Right atrium auricular region (tissue), 2 donors: ENCODE results near the gene BLTP2. TPM values are rescaled to one million over a fixed set of nuclear protein-coding genes. Genes with fewer than 3 reads are reported as not detected.

Source experiments
- DNase-seq: peaks from one replicate; pipeline ENCODE4 v3.0.0-alpha.2; 2019; ENCODE audit warnings: low spot score
- H3K27ac ChIP-seq, 2 donors: fragments of 200-600 bp; sonication (generic); 1 replicate in 1 of 2; 2 replicates in 1 of 2; pipeline ENCODE4 v1.5.1; 2016 to 2019
- H3K27me3 ChIP-seq, 2 donors: fragments of 200-600 bp; sonication (generic); one replicate each; pipeline versions ENCODE4 v1.5.1 to v1.6.0; 2017 to 2019
- H3K36me3 ChIP-seq: fragments of 200-600 bp; sonication (generic); one replicate; pipeline ENCODE4 v1.5.1; 2016
- H3K4me1 ChIP-seq, 2 donors: fragments of 200-600 bp; sonication (generic); one replicate each; pipeline versions ENCODE4 v1.5.1 to v1.6.0; 2017 to 2019
- H3K4me3 ChIP-seq, 2 donors: fragments of 200-600 bp; sonication (generic); 1 replicate in 1 of 2; 2 replicates in 1 of 2; pipeline ENCODE4 v1.5.1; 2017 to 2019; ENCODE audit warnings: mild to moderate bottlenecking in 1 of 2, moderate library complexity in 1 of 2
- H3K9me3 ChIP-seq, 2 donors: fragments of 200-600 bp; sonication (generic); one replicate each; pipeline ENCODE4 v1.5.1; 2019
- CTCF ChIP-seq, 2 donors: fragments of 200-600 bp; sonication (generic); IDR thresholded peaks; one replicate each; pipeline ENCODE4 v1.5.1; 2019; ENCODE audit warnings: antibody characterized with exemption in 2 of 2
- total RNA-seq, 2 donors: library from RNA; depleted of rRNA; stranded (reverse); fragments of >200 nt; gene quantifications; one replicate each; pipeline ENCODE4 v1.1.0, GENCODE V29; 2016

Gene BLTP2
- total RNA-seq, 2 donors from 2014 or later: 62.5 to 70.3 TPM

GRCh38 chr17:28685366-28685765, 40.4 kb upstream of the BLTP2 start:
- H3K9me3 ChIP-seq: no peaks in the 10 kb centered on the region
- no peak overlapping the region for H3K27ac ChIP-seq
- no peaks in the 10 kb centered on the region for H3K4me1 ChIP-seq
- peaks cover 99% of the 10 kb centered on the region for H3K36me3 ChIP-seq
- DNase-seq: no peak
- H3K4me3 ChIP-seq: no peak overlapping the region
- no peak for TF ChIP-seq CTCF (IDR thresholded peaks at IDR 0.05)
- H3K27me3 ChIP-seq: no peaks in the 10 kb centered on the region

GRCh38 chr17:28684963-28685362, 40.0 kb upstream of the BLTP2 start:
- Histone ChIP-seq H3K4me1 (no peaks in the 10 kb centered on the region), H3K9me3 (no peaks in the 10 kb centered on the region), H3K27me3 (no peaks in the 10 kb centered on the region), H3K27ac (no peak overlapping the region), H3K4me3 (no peak overlapping the region), H3K36me3 (peaks cover 99% of the 10 kb centered on the region)
- no peak for DNase-seq
- TF ChIP-seq CTCF (IDR thresholded peaks at IDR 0.05): peak in 1 of 2 donors; percentile 39

- Histone ChIP-seq H3K27ac (no peak overlapping the region), H3K27me3 (no peaks in the 10 kb centered on the region), H3K9me3 (no peaks in the 10 kb centered on the region), H3K4me3 (no peak overlapping the region), H3K36me3 (peaks cover 99% of the 10 kb centered on the region), H3K4me1 (no peaks in the 10 kb centered on the region)
- TF ChIP-seq CTCF (IDR thresholded peaks at IDR 0.05): no peak
- DNase-seq: no peak
These were observed 37.7 kb upstream of the BLTP2 start for GRCh38 chr17:28682655-28683054.

- Histone ChIP-seq H3K9me3 (no peaks in the 10 kb centered on the region), H3K27me3 (no peaks in the 10 kb centered on the region), H3K36me3 (peaks cover 99% of the 10 kb centered on the region), H3K4me3 (no peak overlapping the region), H3K27ac (no peak overlapping the region), H3K4me1 (no peaks in the 10 kb centered on the region)
- no peak for DNase-seq
- TF ChIP-seq CTCF (IDR thresholded peaks at IDR 0.05): no peak
These were observed 31.0 kb upstream of the BLTP2 start for GRCh38 chr17:28675980-28676379.

GRCh38 chr17:28675490-28675889, 30.5 kb upstream of the BLTP2 start:
- no peaks in the 10 kb centered on the region for H3K27me3 ChIP-seq
- H3K4me3 ChIP-seq: no peak overlapping the region
- H3K9me3 ChIP-seq: no peaks in the 10 kb centered on the region
- H3K36me3 ChIP-seq: peaks cover 100% of the 10 kb centered on the region
- no peak overlapping the region for H3K27ac ChIP-seq
- no peak for DNase-seq
- no peaks in the 10 kb centered on the region for H3K4me1 ChIP-seq
- TF ChIP-seq CTCF (IDR thresholded peaks at IDR 0.05): no peak

GRCh38 chr17:28669918-28670317, 25.0 kb upstream of the BLTP2 start:
- DNase-seq: no peak
- TF ChIP-seq CTCF (IDR thresholded peaks at IDR 0.05): no peak
- H3K27me3 ChIP-seq: no peaks in the 10 kb centered on the region
- H3K27ac ChIP-seq: no peak overlapping the region
- peaks cover 62% of the 10 kb centered on the region for H3K36me3 ChIP-seq
- H3K4me1 ChIP-seq: no peaks in the 10 kb centered on the region
- no peak overlapping the region for H3K4me3 ChIP-seq
- no peaks in the 10 kb centered on the region for H3K9me3 ChIP-seq
